Measurements from ENCODE around the gene LCN6. TPM values are rescaled to one million over a fixed set of nuclear protein-coding genes. Genes with fewer than 3 reads are reported as not detected.

Gene LCN6
- total RNA-seq, 1 donor from 2014 or later = not detected

GRCh38 chr9:136697146-136697820, 51.0 kb downstream of the LCN6 start:
- Mint-ChIP-seq H3K36me3 (ENCODE audit: low read depth) (no peaks in the 10 kb centered on the region), H3K4me3 (ENCODE audit: low read depth) (no peak overlapping the region), H3K27ac (no peak overlapping the region), H3K27me3 (ENCODE audit: low read depth) (peaks cover 4% of the 10 kb centered on the region), H3K4me1 (ENCODE audit: low read depth) (peaks cover 12% of the 10 kb centered on the region), H3K9me3 (no peaks in the 10 kb centered on the region)
- DNase-seq (ENCODE audit: low spot score) = no peak
- intact Hi-C loops (cut with micrococcal nuclease) = no loop called here

- Mint-ChIP-seq H3K4me3 (ENCODE audit: low read depth) (no peak overlapping the region), H3K36me3 (ENCODE audit: low read depth) (no peaks in the 10 kb centered on the region), H3K4me1 (ENCODE audit: low read depth) (peaks cover 10% of the 10 kb centered on the region), H3K9me3 (no peaks in the 10 kb centered on the region), H3K27ac (no peak overlapping the region), H3K27me3 (ENCODE audit: low read depth) (peaks cover 4% of the 10 kb centered on the region)
- no peak for DNase-seq (ENCODE audit: low spot score)
- intact Hi-C loops (cut with micrococcal nuclease) = no loop called here
Measured at GRCh38 chr9:136696502-136696901, 51.8 kb downstream of the LCN6 start.

- DNase-seq (ENCODE audit: low spot score) = no peak
- Mint-ChIP-seq H3K36me3 (ENCODE audit: low read depth) (no peaks in the 10 kb centered on the region), H3K27me3 (ENCODE audit: low read depth) (peaks cover 4% of the 10 kb centered on the region), H3K4me3 (ENCODE audit: low read depth) (no peak overlapping the region), H3K27ac (no peak overlapping the region), H3K4me1 (ENCODE audit: low read depth) (peaks cover 6% of the 10 kb centered on the region), H3K9me3 (no peaks in the 10 kb centered on the region)
- intact Hi-C loops (cut with micrococcal nuclease) = no loop called here
Measured at GRCh38 chr9:136695955-136696354, 52.4 kb downstream of the LCN6 start.

- Mint-ChIP-seq H3K27me3 (ENCODE audit: low read depth) (peaks cover 4% of the 10 kb centered on the region), H3K27ac (no peak overlapping the region), H3K9me3 (no peaks in the 10 kb centered on the region), H3K4me1 (ENCODE audit: low read depth) (peaks cover 4% of the 10 kb centered on the region), H3K36me3 (ENCODE audit: low read depth) (no peaks in the 10 kb centered on the region), H3K4me3 (ENCODE audit: low read depth) (no peak overlapping the region)
- no peak for DNase-seq (ENCODE audit: low spot score)
- intact Hi-C loops (cut with micrococcal nuclease) = no loop called here
Measured at GRCh38 chr9:136695435-136695895, 52.9 kb downstream of the LCN6 start.

- Mint-ChIP-seq H3K4me1 (ENCODE audit: low read depth) (no peaks in the 10 kb centered on the region), H3K36me3 (ENCODE audit: low read depth) (no peaks in the 10 kb centered on the region)
- intact Hi-C loops (cut with micrococcal nuclease) = no loop called here
Measured at GRCh38 chr9:136694872-136695247, 53.5 kb downstream of the LCN6 start.

DNA sequence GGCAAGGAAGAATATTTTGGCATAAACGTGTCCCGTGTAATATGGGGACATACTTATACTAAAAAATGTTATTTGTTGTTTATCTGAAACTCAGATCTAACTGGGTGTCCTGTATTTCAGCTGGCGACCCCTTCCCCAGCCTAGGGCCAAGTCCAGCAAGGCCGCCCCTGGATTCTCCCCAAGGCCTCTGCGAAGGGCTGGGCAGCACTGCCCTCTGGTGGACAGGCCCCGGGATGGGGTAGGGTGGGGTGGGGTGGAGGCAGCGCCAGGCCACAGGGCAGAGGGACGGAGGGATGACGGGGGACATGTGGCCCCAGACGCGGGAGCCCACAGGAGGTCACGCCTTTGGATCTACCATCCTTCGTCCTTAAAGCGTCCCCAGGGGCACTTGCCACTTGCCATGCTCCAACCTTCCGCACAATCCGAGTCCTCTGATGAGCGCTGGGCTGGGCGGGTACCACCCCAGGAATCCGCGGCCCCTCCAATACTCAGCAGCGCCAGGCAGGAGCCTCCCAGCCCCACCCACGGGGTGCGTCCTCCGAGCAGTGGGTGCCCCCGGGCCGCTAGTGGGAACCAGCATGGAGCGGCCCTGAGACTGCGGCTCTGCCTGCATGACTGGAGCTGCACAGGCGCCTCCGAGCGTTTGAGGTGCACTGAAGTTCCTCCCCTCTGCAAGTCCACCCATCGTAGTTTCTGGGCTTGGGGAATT, 54.0 kb downstream of the LCN6 start:
- intact Hi-C loops (cut with micrococcal nuclease) = no loop called here
- peaks cover 4% of the 10 kb centered on the region for H3K27me3 Mint-ChIP-seq (ENCODE audit: low read depth)
- no peaks in the 10 kb centered on the region for H3K4me1 Mint-ChIP-seq (ENCODE audit: low read depth)
- H3K9me3 Mint-ChIP-seq = no peaks in the 10 kb centered on the region
- H3K27ac Mint-ChIP-seq = no peak overlapping the region
- no peaks in the 10 kb centered on the region for H3K36me3 Mint-ChIP-seq (ENCODE audit: low read depth)
- H3K4me3 Mint-ChIP-seq (ENCODE audit: low read depth) = no peak overlapping the region
- no peak for DNase-seq (ENCODE audit: low spot score)

More at GRCh38 chr9:136694872-136695247, 53.5 kb downstream of the LCN6 start:
- no peaks in the 10 kb centered on the region for H3K9me3 Mint-ChIP-seq
- DNase-seq (ENCODE audit: low spot score) = no peak
- no peak overlapping the region for H3K27ac Mint-ChIP-seq
- peaks cover 4% of the 10 kb centered on the region for H3K27me3 Mint-ChIP-seq (ENCODE audit: low read depth)
- H3K4me3 Mint-ChIP-seq (ENCODE audit: low read depth) = no peak overlapping the region

Other genes with a start within 250 kb of the LCN6 start
- gene NOTCH1, start 202.5 kb downstream of the LCN6 start, total RNA-seq = 81.3 and 83.8 TPM in 2 replicates
- gene EGFL7, start 85.6 kb downstream of the LCN6 start, total RNA-seq = 2.6 and 2.8 TPM in 2 replicates
- 38.3 and 40.5 TPM in 2 replicates for gene AGPAT2, start 61.1 kb downstream of the LCN6 start, total RNA-seq
- 3.1 and 3.4 TPM in 2 replicates for gene DIPK1B, start 36.0 kb downstream of the LCN6 start, total RNA-seq
- 1.2 and 1.7 TPM in 2 replicates for gene LCN10, start 5.6 kb downstream of the LCN6 start, total RNA-seq
- not detected in 2 replicates for gene LCN8, start 9.7 kb upstream of the LCN6 start, total RNA-seq
- gene LCN15, start 16.0 kb upstream of the LCN6 start, total RNA-seq = not detected in 2 replicates
- gene TMEM141, start 42.8 kb upstream of the LCN6 start, total RNA-seq = 34.4 and 34.7 TPM in 2 replicates
- 0.11 TPM in 1 of 2 replicates, not detected in the other for gene CCDC183, start 47.8 kb upstream of the LCN6 start, total RNA-seq
- gene RABL6, start 59.4 kb upstream of the LCN6 start, total RNA-seq = 108 and 111 TPM in 2 replicates
- 5.0 and 5.1 TPM in 2 replicates for gene AJM1, start 94.0 kb upstream of the LCN6 start, total RNA-seq
- 127 and 133 TPM in 2 replicates for gene PHPT1, start 100.9 kb upstream of the LCN6 start, total RNA-seq
- gene MAMDC4, start 103.8 kb upstream of the LCN6 start, total RNA-seq = 19.0 and 21.0 TPM in 2 replicates
- gene EDF1, start 117.8 kb upstream of the LCN6 start, total RNA-seq = 381 and 410 TPM in 2 replicates
- 59.5 and 60.4 TPM in 2 replicates for gene TRAF2, start 138.0 kb upstream of the LCN6 start, total RNA-seq
- gene FBXW5, start 196.2 kb upstream of the LCN6 start, total RNA-seq = 94.4 and 95.9 TPM in 2 replicates
- gene C8G, start 196.7 kb upstream of the LCN6 start, total RNA-seq = 0.76 and 0.89 TPM in 2 replicates
- 2.0 and 2.1 TPM in 2 replicates for gene LCN12, start 203.7 kb upstream of the LCN6 start, total RNA-seq
- gene PTGDS, start 229.0 kb upstream of the LCN6 start, total RNA-seq = not detected in 2 replicates
- gene LCNL1, start 234.5 kb upstream of the LCN6 start, total RNA-seq = not detected in 2 replicates
- gene PAXX, start 243.9 kb upstream of the LCN6 start, total RNA-seq = 60.5 and 72.6 TPM in 2 replicates
- not detected in 2 replicates for gene CLIC3, start 248.0 kb upstream of the LCN6 start, total RNA-seq